ENCODE results near the gene CELA1. TPM values are rescaled to one million over a fixed set of nuclear protein-coding genes. Genes with fewer than 3 reads are reported as not detected.

CELA1 gene
- total RNA-seq, 1 experiment from 2014 or later, result not detected

GRCh38 chr12:51368640-51369517, 22.4 kb upstream of the CELA1 start:
- no peak for TF ChIP-seq CTCF (IDR thresholded peaks at IDR 0.05; ENCODE audit: unreplicated experiment)
- no TSS peak for BruUV-seq (replicated peaks)
- Mint-ChIP-seq H3K4me1 (ENCODE audit: low read depth, unreplicated experiment) (peaks cover 24% of the 10 kb centered on the region), H3K9me3 (ENCODE audit: low read depth, unreplicated experiment) (no peaks in the 10 kb centered on the region), H3K27me3 (ENCODE audit: unreplicated experiment) (no peaks in the 10 kb centered on the region), H3K4me3 (ENCODE audit: low read depth, unreplicated experiment) (no peak overlapping the region), H3K27ac (ENCODE audit: unreplicated experiment) (no peak overlapping the region), H3K36me3 (ENCODE audit: insufficient read depth, unreplicated experiment) (peaks cover 11% of the 10 kb centered on the region)
- intact Hi-C loops (cut with micrococcal nuclease; ENCODE audit: unreplicated experiment), result no loop called here
- CTCF ChIA-PET, result interaction anchor here (0.6 kb wide), 1 partner anchor 354 kb away, joined by 4 read pairs; no protein-coding TSS in a partner anchor
- no peak for DNase-seq

GRCh38 chr12:51365276-51365675, 18.8 kb upstream of the CELA1 start:
- Mint-ChIP-seq H3K4me3 (ENCODE audit: low read depth, unreplicated experiment) (no peak overlapping the region), H3K9me3 (ENCODE audit: low read depth, unreplicated experiment) (no peaks in the 10 kb centered on the region), H3K4me1 (ENCODE audit: low read depth, unreplicated experiment) (peaks cover 10% of the 10 kb centered on the region), H3K27me3 (ENCODE audit: unreplicated experiment) (no peaks in the 10 kb centered on the region), H3K27ac (ENCODE audit: unreplicated experiment) (no peak overlapping the region), H3K36me3 (ENCODE audit: insufficient read depth, unreplicated experiment) (no peaks in the 10 kb centered on the region)
- no peak for TF ChIP-seq CTCF (IDR thresholded peaks at IDR 0.05; ENCODE audit: unreplicated experiment)
- no peak for DNase-seq
- CTCF ChIA-PET, result no interaction called here
- intact Hi-C loops (cut with micrococcal nuclease; ENCODE audit: unreplicated experiment), result no loop called here
- BruUV-seq (replicated peaks), result no TSS peak

GRCh38 chr12:51364001-51364400, 17.5 kb upstream of the CELA1 start:
- TF ChIP-seq CTCF (IDR thresholded peaks at IDR 0.05; ENCODE audit: unreplicated experiment), result no peak
- Mint-ChIP-seq H3K36me3 (ENCODE audit: insufficient read depth, unreplicated experiment) (no peaks in the 10 kb centered on the region), H3K4me1 (ENCODE audit: low read depth, unreplicated experiment) (no peaks in the 10 kb centered on the region), H3K9me3 (ENCODE audit: low read depth, unreplicated experiment) (no peaks in the 10 kb centered on the region), H3K27me3 (ENCODE audit: unreplicated experiment) (no peaks in the 10 kb centered on the region), H3K4me3 (ENCODE audit: low read depth, unreplicated experiment) (no peak overlapping the region), H3K27ac (ENCODE audit: unreplicated experiment) (no peak overlapping the region)
- CTCF ChIA-PET, result no interaction called here
- BruUV-seq (replicated peaks), result no TSS peak
- DNase-seq, result no peak
- intact Hi-C loops (cut with micrococcal nuclease; ENCODE audit: unreplicated experiment), result no loop called here

GRCh38 chr12:51362747-51363342, 16.4 kb upstream of the CELA1 start:
- H3K27ac Mint-ChIP-seq (ENCODE audit: unreplicated experiment), result no peak overlapping the region

More at GRCh38 chr12:51362747-51363342, 16.4 kb upstream of the CELA1 start:
- Mint-ChIP-seq H3K4me3 (ENCODE audit: low read depth, unreplicated experiment) (no peak overlapping the region), H3K27me3 (ENCODE audit: unreplicated experiment) (no peaks in the 10 kb centered on the region), H3K4me1 (ENCODE audit: low read depth, unreplicated experiment) (no peaks in the 10 kb centered on the region), H3K36me3 (ENCODE audit: insufficient read depth, unreplicated experiment) (no peaks in the 10 kb centered on the region), H3K9me3 (ENCODE audit: low read depth, unreplicated experiment) (no peaks in the 10 kb centered on the region)
- intact Hi-C loops (cut with micrococcal nuclease; ENCODE audit: unreplicated experiment), result no loop called here
- no TSS peak for BruUV-seq (replicated peaks)
- CTCF ChIA-PET, result interaction anchor here (0.6 to 0.8 kb wide), 3 partner anchors 9 to 54 kb away, joined by 3 to 4 read pairs (median 3); no protein-coding TSS in a partner anchor
- TF ChIP-seq CTCF (IDR thresholded peaks at IDR 0.05; ENCODE audit: unreplicated experiment), result no peak
- no peak for DNase-seq
